AG04449 (cell line): Measurements from ENCODE around the gene DNAJB11.

Source experiments
- CTCF ChIA-PET: fragments of 350-600 bp; formaldehyde crosslinking; extraction: SDS; loops from one replicate; lab custom pipeline; 2021; ENCODE audit warnings: antibody characterized with exemption; lab: Yijun Ruan, JAX
- POLR2A ChIA-PET: fragments of 400-600, 350-600 bp; formaldehyde crosslinking; extraction: SDS; loops from one replicate; lab custom pipeline; 2020; ENCODE audit warnings: antibody characterized with exemption, inconsistent platforms; lab: Yijun Ruan, JAX
- DNase-seq: peaks from one replicate; pipeline ENCODE4 v3.0.0-alpha.2; 2010; ENCODE audit warnings: low read depth, low spot score
- H3K4me3 ChIP-seq: 2 replicates; pipeline ENCODE4 v1.5.1; 2011; ENCODE audit warnings: low read depth, mild to moderate bottlenecking, control low read depth, low read length
- CTCF ChIP-seq: IDR thresholded peaks from one replicate; pipeline ENCODE4 v1.5.1; 2011; ENCODE audit warnings: mild to moderate bottlenecking, moderate library complexity, low read length, control low read depth, inconsistent platforms; ENCODE audit not compliant: insufficient read depth; ENCODE audit errors: missing control alignments

The DNAJB11 gene

DNA sequence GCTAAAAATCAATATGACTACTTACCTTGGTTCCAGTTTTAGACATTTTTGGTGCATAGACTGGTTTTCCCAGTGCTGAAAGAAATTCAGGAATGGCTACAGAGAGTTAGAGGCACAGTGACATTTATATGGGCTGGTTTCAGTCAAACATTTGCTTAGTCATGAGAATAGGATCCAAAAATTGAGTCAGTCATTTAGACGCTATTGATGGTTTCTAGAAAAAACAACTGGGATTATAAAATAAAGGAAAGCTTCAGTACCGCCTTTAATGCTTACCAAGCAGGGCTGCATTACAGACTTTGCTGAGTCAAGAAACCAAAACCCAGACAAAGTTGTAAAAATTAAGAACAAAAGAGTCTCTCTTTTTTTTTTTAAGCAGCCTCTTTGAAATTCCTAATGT, 26.2 kb upstream of the DNAJB11 start, which contains the start of gene CRYGS:
CRYGS (minus strand) TSS at position 100 of the 400 bp plus-strand sequence; CDS start at position 46, 54 bp downstream.
- TF ChIP-seq CTCF = no peak
- CTCF ChIA-PET = interaction anchor here (1.2 to 3.2 kb wide), 3 partner anchors 70 to 561 kb away, joined by 5 to 9 read pairs (median 7); no protein-coding TSS in a partner anchor
- H3K4me3 ChIP-seq = no peak within 1 kb of the TSS
- POLR2A ChIA-PET = no interaction called here
- DNase-seq = no peak

DNA sequence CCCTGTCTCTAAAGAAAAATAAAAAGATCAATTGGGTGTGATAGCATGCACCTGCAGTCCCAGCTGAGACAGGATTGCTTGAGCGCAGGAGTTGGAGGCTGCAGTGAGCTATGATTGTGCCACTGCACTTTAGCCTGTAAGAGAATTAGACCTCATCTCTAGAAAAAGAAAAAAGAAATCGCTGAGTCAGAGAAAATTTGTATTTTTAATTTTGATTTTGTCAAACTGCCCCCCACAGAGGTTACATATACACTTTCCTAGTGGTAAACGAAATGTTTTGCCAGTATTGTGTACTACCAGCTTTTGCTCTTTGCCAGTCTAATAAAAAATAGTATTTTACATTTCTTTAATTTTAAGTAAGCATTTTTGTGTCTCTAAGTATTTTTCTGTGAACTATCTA, 21.0 kb upstream of the DNAJB11 start:
- no peak for TF ChIP-seq CTCF
- CTCF ChIA-PET = interaction anchor here (0.7 to 4.4 kb wide), 2 partner anchors 10 to 272 kb away, joined by 5 to 33 read pairs; no protein-coding TSS in a partner anchor
- H3K4me3 ChIP-seq = no peak overlapping the region
- POLR2A ChIA-PET = no interaction called here
- no peak for DNase-seq

DNA sequence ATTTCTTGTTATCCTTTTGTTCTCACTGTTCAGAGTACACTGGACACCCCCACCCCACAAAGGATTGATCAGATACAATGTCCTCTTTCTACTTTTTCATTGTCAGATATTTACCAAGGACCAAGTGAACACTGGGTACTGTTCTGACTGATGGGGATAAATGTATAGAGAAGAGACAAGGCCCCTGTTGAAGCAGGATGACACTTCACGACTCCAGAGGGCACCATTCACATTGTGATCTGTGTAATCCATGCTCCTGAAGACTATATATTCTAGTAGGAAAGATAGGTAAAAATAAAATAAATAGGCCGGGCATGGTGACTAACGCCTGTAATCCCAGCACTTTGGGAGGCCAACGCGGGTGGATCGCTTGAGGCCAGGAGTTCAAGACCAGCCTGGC, 19.1 kb upstream of the DNAJB11 start:
- H3K4me3 ChIP-seq = no peak overlapping the region
- ChIA-PET POLR2A (no interaction called here), CTCF (interaction anchor here (1.4 to 2.9 kb wide), 2 partner anchors 11 to 568 kb away, joined by 3 to 15 read pairs; no protein-coding TSS in a partner anchor)
- TF ChIP-seq CTCF = no peak
- no peak for DNase-seq

GRCh38 chr3:186552408-186553031, 18.0 kb upstream of the DNAJB11 start:
- POLR2A ChIA-PET = no interaction called here
- no peak for DNase-seq
- H3K4me3 ChIP-seq = no peak overlapping the region
- CTCF ChIA-PET = interaction anchor here (1.1 to 2.9 kb wide), 4 partner anchors 12 to 569 kb away, joined by 3 to 15 read pairs (median 4); no protein-coding TSS in a partner anchor
- TF ChIP-seq CTCF = no peak

- H3K4me3 ChIP-seq = no peak overlapping the region
- TF ChIP-seq CTCF = no peak
- POLR2A ChIA-PET = no interaction called here
- DNase-seq = no peak
- CTCF ChIA-PET = interaction anchor here (1.0 to 2.4 kb wide), 3 partner anchors 24 to 305 kb away, joined by 3 to 9 read pairs (median 3); no protein-coding TSS in a partner anchor
These were observed 5.9 kb upstream of the DNAJB11 start for GRCh38 chr3:186564586-186564985.

DNA sequence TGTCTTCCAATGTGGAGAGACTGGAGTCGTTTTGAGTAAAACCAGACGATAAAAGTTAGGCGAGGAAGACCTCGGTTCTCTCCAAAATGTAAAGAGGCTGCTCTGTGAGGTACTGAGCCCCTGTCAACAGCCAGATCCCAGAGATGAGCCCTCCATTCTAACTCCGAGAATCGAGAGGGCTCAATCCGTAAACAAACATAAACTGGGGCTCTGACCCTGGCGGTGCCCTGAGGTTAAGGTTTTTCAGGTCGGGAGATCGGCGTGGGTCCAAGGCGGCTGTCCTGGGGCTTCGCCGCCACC, 3.8 kb upstream of the DNAJB11 start:
- DNase-seq = no peak
- H3K4me3 ChIP-seq = peak overlapping the region; percentile 94
- POLR2A ChIA-PET = no interaction called here
- no peak for TF ChIP-seq CTCF
- CTCF ChIA-PET = interaction anchor here (1.3 to 2.4 kb wide), 3 partner anchors 10 to 42 kb away, joined by 3 to 9 read pairs (median 8); no protein-coding TSS in a partner anchor
